MCF 10A (cell line): Measurements from ENCODE around the gene RAD18. TPM values are rescaled to one million over a fixed set of nuclear protein-coding genes. Genes with fewer than 3 reads are reported as not detected.

ENCODE experiments used
- BruUV-seq: library from RNA; stranded (reverse); fragments of 400-500 nt; replicated peaks from 2 replicates; lab custom pipeline; 2021; lab: Mats Ljungman, UMichigan
- CTCF ChIA-PET: fragments of 300-600 bp; sonication (Branson Sonifier 250); formaldehyde crosslinking; extraction: SDS; loops from one replicate; lab custom pipeline; 2021; ENCODE audit warnings: antibody characterized with exemption, inconsistent platforms; lab: Yijun Ruan, JAX
- POLR2A ChIA-PET: fragments of 300-600, 350-650 bp; sonication (Branson Sonifier 250); formaldehyde crosslinking; extraction: SDS; loops from one replicate; lab custom pipeline; 2020; ENCODE audit warnings: antibody characterized with exemption, inconsistent platforms; lab: Yijun Ruan, JAX
- DNase-seq: peaks from one replicate; pipeline ENCODE4 v3.0.0-alpha.2; 2018; ENCODE audit not compliant: unreplicated experiment
- H3K27ac Mint-ChIP-seq: one replicate; pipeline ENCODE4 v1.8.0; 2022; ENCODE audit warnings: mild to moderate bottlenecking, low read depth, mixed read lengths; ENCODE audit not compliant: unreplicated experiment
- H3K27me3 Mint-ChIP-seq: one replicate; pipeline ENCODE4 v1.8.0; 2022; ENCODE audit warnings: mixed read lengths; ENCODE audit not compliant: insufficient read depth, unreplicated experiment
- H3K36me3 Mint-ChIP-seq: one replicate; pipeline ENCODE4 v1.8.0; 2022; ENCODE audit warnings: mild to moderate bottlenecking, moderate library complexity, mixed read lengths; ENCODE audit not compliant: insufficient read depth, unreplicated experiment
- H3K4me1 Mint-ChIP-seq: one replicate; pipeline ENCODE4 v1.8.0; 2022; ENCODE audit warnings: mixed read lengths; ENCODE audit not compliant: insufficient read depth, unreplicated experiment
- H3K4me3 Mint-ChIP-seq: one replicate; pipeline ENCODE4 v1.8.0; 2022; ENCODE audit warnings: mild to moderate bottlenecking, moderate library complexity, mixed read lengths; ENCODE audit not compliant: unreplicated experiment
- H3K9me3 Mint-ChIP-seq: one replicate; pipeline ENCODE4 v1.8.0; 2022; ENCODE audit warnings: mixed read lengths; ENCODE audit not compliant: unreplicated experiment
- intact Hi-C: fragments of 100-400 bp; cut with micrococcal nuclease; formaldehyde crosslinking; loops from 2 replicates; pipeline ENCODE4 v1.14.1; 2022
- total RNA-seq: library from RNA; stranded (reverse); gene quantifications from 2 replicates; pipeline ENCODE4 v1.2.3, GENCODE V29; 2022
- TF ChIP-seq, protein P1 (sequence below): fragments of 200-600 bp; IDR thresholded peaks from one replicate; pipeline ENCODE4 v1.8.0; 2022; ENCODE audit warnings: antibody characterized with exemption, mild to moderate bottlenecking; ENCODE audit not compliant: unreplicated experiment

RAD18 gene
- total RNA-seq, 1 experiment from 2014 or later, result 29.1 TPM

DNA sequence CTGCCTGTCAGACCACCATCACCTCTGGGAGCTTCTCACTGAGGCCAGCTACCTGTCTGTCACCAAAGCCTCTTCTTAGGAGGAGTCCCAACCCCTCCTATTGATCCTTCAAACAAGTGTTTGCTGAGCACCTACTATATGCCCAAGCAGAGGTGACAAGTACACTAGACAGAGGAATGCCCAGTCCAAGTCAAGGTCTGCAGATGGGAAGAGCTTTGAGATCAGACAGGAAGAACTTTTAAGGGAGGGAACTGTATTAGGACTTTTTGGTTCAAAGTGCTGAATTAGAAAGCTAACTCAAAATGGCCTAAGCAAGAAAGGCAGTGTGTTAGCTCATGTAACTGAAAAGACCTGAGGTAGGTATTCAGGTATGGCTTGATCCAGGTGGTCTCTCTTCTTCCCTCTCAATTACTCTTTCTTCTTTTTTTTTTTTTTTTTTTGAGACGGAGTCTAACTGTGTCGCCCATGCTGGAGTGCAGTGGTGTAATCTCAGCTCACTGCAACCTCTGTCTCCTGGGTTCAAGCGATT lies 3.6 kb upstream of the RAD18 start:
- Mint-ChIP-seq H3K9me3 (no peaks in the 10 kb centered on the region), H3K27ac (no peak overlapping the region), H3K4me3 (no peak overlapping the region), H3K4me1 (peaks cover 33% of the 10 kb centered on the region), H3K27me3 (peaks cover 10% of the 10 kb centered on the region), H3K36me3 (peaks cover 7% of the 10 kb centered on the region)
- no peak for DNase-seq
- ChIA-PET CTCF (interaction anchor here (0.5 to 13.4 kb wide), 6 partner anchors 28 to 335 kb away, joined by 3 to 200 read pairs (median 3); no protein-coding TSS in a partner anchor), POLR2A (no interaction called here)
- TF ChIP-seq, protein P1, sequence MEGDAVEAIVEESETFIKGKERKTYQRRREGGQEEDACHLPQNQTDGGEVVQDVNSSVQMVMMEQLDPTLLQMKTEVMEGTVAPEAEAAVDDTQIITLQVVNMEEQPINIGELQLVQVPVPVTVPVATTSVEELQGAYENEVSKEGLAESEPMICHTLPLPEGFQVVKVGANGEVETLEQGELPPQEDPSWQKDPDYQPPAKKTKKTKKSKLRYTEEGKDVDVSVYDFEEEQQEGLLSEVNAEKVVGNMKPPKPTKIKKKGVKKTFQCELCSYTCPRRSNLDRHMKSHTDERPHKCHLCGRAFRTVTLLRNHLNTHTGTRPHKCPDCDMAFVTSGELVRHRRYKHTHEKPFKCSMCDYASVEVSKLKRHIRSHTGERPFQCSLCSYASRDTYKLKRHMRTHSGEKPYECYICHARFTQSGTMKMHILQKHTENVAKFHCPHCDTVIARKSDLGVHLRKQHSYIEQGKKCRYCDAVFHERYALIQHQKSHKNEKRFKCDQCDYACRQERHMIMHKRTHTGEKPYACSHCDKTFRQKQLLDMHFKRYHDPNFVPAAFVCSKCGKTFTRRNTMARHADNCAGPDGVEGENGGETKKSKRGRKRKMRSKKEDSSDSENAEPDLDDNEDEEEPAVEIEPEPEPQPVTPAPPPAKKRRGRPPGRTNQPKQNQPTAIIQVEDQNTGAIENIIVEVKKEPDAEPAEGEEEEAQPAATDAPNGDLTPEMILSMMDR, result no peak
- intact Hi-C loops, result no loop called here
- no TSS peak for BruUV-seq

DNA sequence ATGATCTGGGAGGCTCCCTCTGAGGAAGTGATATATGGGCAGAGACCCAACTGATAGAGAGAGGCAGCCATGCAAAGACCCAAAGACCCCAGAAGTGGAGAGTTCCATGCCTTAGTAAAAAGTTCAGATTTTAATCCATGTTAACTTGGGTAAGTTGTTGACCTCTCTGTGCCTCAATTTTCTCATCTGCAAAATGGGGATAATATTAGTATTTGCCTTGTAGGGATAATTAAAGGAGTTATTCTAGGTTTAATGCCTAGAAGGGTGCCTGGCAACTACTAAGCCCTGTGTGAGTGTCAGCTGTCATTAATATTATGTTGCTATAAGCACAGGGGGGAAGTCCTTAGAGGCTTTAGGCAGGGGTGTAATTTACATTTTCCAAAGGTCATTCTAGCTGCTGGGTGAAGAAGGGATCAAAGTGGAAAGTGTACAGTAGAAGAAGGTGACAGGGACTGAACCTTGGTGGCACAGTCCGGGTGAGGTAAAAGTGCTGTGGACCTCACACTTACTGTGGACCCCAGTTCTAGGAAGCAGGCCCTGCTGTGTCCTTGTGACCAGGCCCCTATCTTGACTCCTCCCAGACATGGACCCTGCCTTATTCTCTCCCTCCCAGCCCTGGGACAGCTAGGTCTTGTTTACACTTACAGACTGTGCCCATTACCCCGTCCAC lies 3.0 kb upstream of the RAD18 start:
- TF ChIP-seq, protein P1, result no peak
- Mint-ChIP-seq H3K36me3 (peaks cover 7% of the 10 kb centered on the region), H3K4me3 (no peak overlapping the region), H3K4me1 (peaks cover 39% of the 10 kb centered on the region), H3K27me3 (peaks cover 10% of the 10 kb centered on the region), H3K9me3 (no peaks in the 10 kb centered on the region), H3K27ac (peak overlapping the region; percentile 16)
- BruUV-seq, result no TSS peak
- intact Hi-C loops, result no loop called here
- ChIA-PET CTCF (interaction anchor here (0.6 to 13.4 kb wide), 9 partner anchors 28 to 405 kb away, joined by 3 to 200 read pairs (median 3); no protein-coding TSS in a partner anchor), POLR2A (interaction anchor here (1.4 kb wide), 1 partner anchor 336 kb away, joined by 3 read pairs; no protein-coding TSS in a partner anchor)
- DNase-seq, result no peak

GRCh38 chr3:8964436-8965370 lies 1.4 kb upstream of the RAD18 start:
- DNase-seq, result peak; percentile 89
- POLR2A ChIA-PET, result interaction anchor here (0.7 to 1.9 kb wide), 10 partner anchors 13 to 443 kb away, joined by 3 to 5 read pairs (median 3); partner anchors contain the start of genes OXTR, SETD5 and THUMPD3
- Mint-ChIP-seq H3K9me3 (no peaks in the 10 kb centered on the region), H3K27ac (peak overlapping the region; percentile 98), H3K4me3 (peak overlapping the region; percentile 97), H3K27me3 (peaks cover 10% of the 10 kb centered on the region), H3K36me3 (peaks cover 14% of the 10 kb centered on the region), H3K4me1 (peaks cover 44% of the 10 kb centered on the region)
- TF ChIP-seq, protein P1, result no peak
- BruUV-seq, result no TSS peak
- intact Hi-C loops, result no loop called here
- CTCF ChIA-PET, result interaction anchor here (0.7 to 13.4 kb wide), 7 partner anchors 194 to 337 kb away, joined by 3 to 200 read pairs (median 4); partner anchors contain the start of gene OXTR
